ENCODE data around the gene FSTL4.

DNA sequence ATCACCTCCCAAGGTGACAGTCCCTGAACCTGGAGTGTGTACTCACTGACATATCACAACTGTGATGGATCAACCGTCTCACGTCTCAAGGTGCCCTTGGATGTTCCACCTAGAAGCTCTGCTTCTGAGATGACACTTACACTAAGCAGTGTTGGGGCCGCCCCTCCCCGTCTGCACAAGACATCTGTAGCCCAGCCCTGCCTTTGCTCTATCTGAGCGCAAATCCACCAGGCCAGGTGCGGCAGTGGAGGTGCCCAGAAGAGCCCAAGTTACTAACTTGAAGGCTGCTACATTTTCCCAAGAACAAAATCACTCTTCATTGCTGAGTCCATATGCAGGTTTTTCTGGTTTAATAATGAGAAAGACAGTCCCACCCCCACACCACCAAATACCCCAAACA is 148.3 kb downstream of the FSTL4 start:
- TF ChIP-seq, protein P1, sequence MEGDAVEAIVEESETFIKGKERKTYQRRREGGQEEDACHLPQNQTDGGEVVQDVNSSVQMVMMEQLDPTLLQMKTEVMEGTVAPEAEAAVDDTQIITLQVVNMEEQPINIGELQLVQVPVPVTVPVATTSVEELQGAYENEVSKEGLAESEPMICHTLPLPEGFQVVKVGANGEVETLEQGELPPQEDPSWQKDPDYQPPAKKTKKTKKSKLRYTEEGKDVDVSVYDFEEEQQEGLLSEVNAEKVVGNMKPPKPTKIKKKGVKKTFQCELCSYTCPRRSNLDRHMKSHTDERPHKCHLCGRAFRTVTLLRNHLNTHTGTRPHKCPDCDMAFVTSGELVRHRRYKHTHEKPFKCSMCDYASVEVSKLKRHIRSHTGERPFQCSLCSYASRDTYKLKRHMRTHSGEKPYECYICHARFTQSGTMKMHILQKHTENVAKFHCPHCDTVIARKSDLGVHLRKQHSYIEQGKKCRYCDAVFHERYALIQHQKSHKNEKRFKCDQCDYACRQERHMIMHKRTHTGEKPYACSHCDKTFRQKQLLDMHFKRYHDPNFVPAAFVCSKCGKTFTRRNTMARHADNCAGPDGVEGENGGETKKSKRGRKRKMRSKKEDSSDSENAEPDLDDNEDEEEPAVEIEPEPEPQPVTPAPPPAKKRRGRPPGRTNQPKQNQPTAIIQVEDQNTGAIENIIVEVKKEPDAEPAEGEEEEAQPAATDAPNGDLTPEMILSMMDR (conservative IDR thresholded peaks at IDR 0.05; ENCODE audit: low read depth, low read length): no peak
- no peak for TF ChIP-seq RFX5 (IDR thresholded peaks at IDR 0.05; ENCODE audit: low read depth, low read length)

All from IMR-90 (cell line).